Esophagus squamous epithelium (tissue), 5 donors: Measurements from ENCODE around the gene ELK3. TPM values are rescaled to one million over a fixed set of nuclear protein-coding genes. Genes with fewer than 3 reads are reported as not detected.

Experiments used
- DNase-seq: peaks from one replicate; lab custom pipeline; 2025; lab: John Stamatoyannopoulos, UW
- H3K27ac ChIP-seq, 4 donors: fragments of 200-600 bp; sonication (generic); one replicate each; pipeline ENCODE4 v1.5.1; 2016 to 2019; ENCODE audit warnings: mild to moderate bottlenecking in 1 of 4
- H3K27me3 ChIP-seq, 4 donors: fragments of 200-600 bp; sonication (generic); 1 replicate in 3 of 4; 2 replicates in 1 of 4; pipeline versions ENCODE4 v1.5.1 to v1.6.0; 2017 to 2021; ENCODE audit warnings: antibody characterized with exemption in 1 of 4
- H3K36me3 ChIP-seq, 3 donors: fragments of 200-600 bp; sonication (generic); one replicate each; pipeline ENCODE4 v1.5.1; 2016 to 2019
- H3K4me1 ChIP-seq, 3 donors: fragments of 200-600 bp; sonication (generic); one replicate each; pipeline ENCODE4 v1.5.1; 2017 to 2019
- H3K4me3 ChIP-seq, 4 donors: fragments of 200-600 bp; sonication (generic); 1 replicate in 3 of 4; 2 replicates in 1 of 4; pipeline ENCODE4 v1.5.1; 2016 to 2019; ENCODE audit warnings: mild to moderate bottlenecking in 2 of 4, moderate library complexity in 1 of 4
- H3K9me3 ChIP-seq, 3 donors: fragments of 200-600 bp; sonication (generic); one replicate each; pipeline ENCODE4 v1.5.1; 2016 to 2019
- CTCF ChIP-seq, 6 experiments: fragments of 450-650 bp in 4 of 6; fragments of 200-600 bp in 2 of 6; sonication (generic) in 2 of 6; IDR thresholded peaks; one replicate each; pipeline ENCODE4 v1.5.1; 2016 to 2019; ENCODE audit warnings: antibody characterized with exemption in 6 of 6, mild to moderate bottlenecking in 4 of 6, moderate library complexity in 4 of 6
- POLR2A ChIP-seq, 4 donors: fragments of 450-650 bp; IDR thresholded peaks; one replicate each; pipeline ENCODE4 v1.6.1; 2017; ENCODE audit warnings: antibody characterized with exemption in 4 of 4, mild to moderate bottlenecking in 4 of 4, moderate library complexity in 3 of 4
- WGBS, 2 donors: methylation state at CpG; one replicate each; pipeline ENCODE4 v1.1.5; 2018; 5-methylcytosine and 5-hydroxymethylcytosine counted together
- intact Hi-C: fragments of 100-400 bp; cut with DNase I; formaldehyde crosslinking; loops from one replicate; pipeline ENCODE4 v1.15.0; 2022
- total RNA-seq, 4 donors: library from RNA; depleted of rRNA; stranded (reverse); fragments of >200 nt; gene quantifications; one replicate each; pipeline ENCODE4 v1.1.0, GENCODE V29; 2016
- donor health status: DM: yes; HTN: yes; CAD: no.

Gene ELK3
- total RNA-seq, 4 donors from 2014 or later = 24.8 to 44.0 (median 34.8) TPM

- no peak for DNase-seq
- no peaks in the 10 kb centered on the region for H3K9me3 ChIP-seq
- peaks cover 33 to 91% (median 65%) of the 10 kb centered on the region in 3 donors for H3K4me1 ChIP-seq
- H3K27me3 ChIP-seq = no peaks in the 10 kb centered on the region
- peaks cover 0 to 65% (median 0%) of the 10 kb centered on the region in 3 donors for H3K36me3 ChIP-seq
- intact Hi-C loops = no loop called here
- TF ChIP-seq CTCF (IDR thresholded peaks at IDR 0.05) = peak in 1 of 6 experiments; percentile 4
- TF ChIP-seq POLR2A (IDR thresholded peaks at IDR 0.05) = no peak
- H3K4me3 ChIP-seq = no peak overlapping the region
- H3K27ac ChIP-seq = peak overlapping the region; percentile 6 to 88 (median 84)
- WGBS, 2 donors = 75 to 81% methylated on average over 12 to 18 of the region's 18 CpGs
Measured at GRCh38 chr12:96239711-96240635, 45.8 kb downstream of the ELK3 start.

- WGBS, 2 donors = 69 to 70% methylated on average over 5 to 11 of the region's 11 CpGs
- H3K4me1 ChIP-seq = peaks cover 28 to 85% (median 59%) of the 10 kb centered on the region in 3 donors
- no peaks in the 10 kb centered on the region for H3K9me3 ChIP-seq
- no peak for DNase-seq
- peak overlapping the region; percentile 6 to 88 (median 84) for H3K27ac ChIP-seq
- TF ChIP-seq CTCF (IDR thresholded peaks at IDR 0.05) (no peak), POLR2A (IDR thresholded peaks at IDR 0.05) (no peak)
- intact Hi-C loops = no loop called here
- no peak overlapping the region for H3K4me3 ChIP-seq
- H3K36me3 ChIP-seq = peaks cover 0 to 59% (median 0%) of the 10 kb centered on the region in 3 donors
- no peaks in the 10 kb centered on the region for H3K27me3 ChIP-seq
Measured at GRCh38 chr12:96240656-96241055, 46.5 kb downstream of the ELK3 start.

GRCh38 chr12:96241431-96241830 is 47.3 kb downstream of the ELK3 start:
- H3K27me3 ChIP-seq = no peaks in the 10 kb centered on the region
- H3K9me3 ChIP-seq = no peaks in the 10 kb centered on the region
- TF ChIP-seq POLR2A (IDR thresholded peaks at IDR 0.05) (no peak), CTCF (IDR thresholded peaks at IDR 0.05) (no peak)
- H3K36me3 ChIP-seq = peaks cover 0 to 57% (median 0%) of the 10 kb centered on the region in 3 donors
- peaks cover 20 to 77% (median 51%) of the 10 kb centered on the region in 3 donors for H3K4me1 ChIP-seq
- no peak for DNase-seq
- 37 to 59% methylated on average over 4 of the region's 4 CpGs for WGBS, 2 donors
- intact Hi-C loops = no loop called here
- H3K27ac ChIP-seq = peak overlapping the region; percentile 23 to 88 (median 84)
- no peak overlapping the region for H3K4me3 ChIP-seq

GRCh38 chr12:96241846-96242256 is 47.7 kb downstream of the ELK3 start:
- intact Hi-C loops = no loop called here
- Histone ChIP-seq H3K27me3 (no peaks in the 10 kb centered on the region), H3K9me3 (no peaks in the 10 kb centered on the region), H3K27ac (peak overlapping the region; percentile 37 to 88 (median 84)), H3K4me3 (no peak overlapping the region), H3K4me1 (peaks cover 16 to 73% (median 47%) of the 10 kb centered on the region in 3 donors), H3K36me3 (peaks cover under 1 to 57% (median 3%) of the 10 kb centered on the region in 3 donors)
- 33 to 52% methylated on average over 5 to 7 of the region's 9 CpGs for WGBS, 2 donors
- DNase-seq = no peak
- no peak for TF ChIP-seq CTCF (IDR thresholded peaks at IDR 0.05)
- TF ChIP-seq POLR2A (IDR thresholded peaks at IDR 0.05) = no peak

GRCh38 chr12:96242597-96242996 is 48.4 kb downstream of the ELK3 start:
- 68 to 71% methylated on average over 9 to 12 of the region's 12 CpGs for WGBS, 2 donors
- DNase-seq = no peak
- TF ChIP-seq POLR2A (IDR thresholded peaks at IDR 0.05) (no peak), CTCF (IDR thresholded peaks at IDR 0.05) (no peak)
- Histone ChIP-seq H3K4me3 (no peak overlapping the region), H3K4me1 (peaks cover 9 to 65% (median 39%) of the 10 kb centered on the region in 3 donors), H3K9me3 (no peaks in the 10 kb centered on the region), H3K27ac (peak overlapping the region; percentile 37 to 88 (median 84)), H3K36me3 (peaks cover 8 to 62% (median 11%) of the 10 kb centered on the region in 3 donors), H3K27me3 (no peaks in the 10 kb centered on the region)
- intact Hi-C loops = no loop called here
